Cardiac muscle cell (in vitro differentiated cells and primary cell): ENCODE results near the gene SHLD1. TPM values are rescaled to one million over a fixed set of nuclear protein-coding genes. Genes with fewer than 3 reads are reported as not detected.
"Not testable (repeated sequence)": the region's sequence is repeated elsewhere in the genome, so short reads cannot be mapped to it uniquely, and the experiment has no call there.

Experiments used
- DNase-seq, 2 donors: peaks; one replicate each; pipeline versions ENCODE4 v3.0.0 to v3.0.0-alpha.2; 2010 to 2017; ENCODE audit warnings: low read depth in 1 of 2, low spot score in 1 of 2
- H3K27ac ChIP-seq: fragments of 200-600 bp; sonication (generic); 2 replicates; pipeline ENCODE4 v1.5.1; 2016
- H3K27me3 ChIP-seq: fragments of 200-600 bp; sonication (generic); 2 replicates; pipeline ENCODE4 v1.6.0; 2016; ENCODE audit warnings: control low read depth
- H3K36me3 ChIP-seq: fragments of 200-600 bp; sonication (generic); 2 replicates; pipeline ENCODE4 v1.5.1; 2016; ENCODE audit warnings: control low read depth
- H3K4me1 ChIP-seq: fragments of 200-600 bp; sonication (generic); 2 replicates; pipeline ENCODE4 v1.8.1; 2017; ENCODE audit warnings: low read depth, mild to moderate bottlenecking, mixed run types
- H3K4me3 ChIP-seq: fragments of 200-600 bp; sonication (generic); 2 replicates; pipeline ENCODE4 v1.5.1; 2016; ENCODE audit warnings: mild to moderate bottlenecking
- H3K9me3 ChIP-seq: fragments of 200-600 bp; sonication (generic); 2 replicates; pipeline ENCODE4 v1.5.1; 2017; ENCODE audit warnings: low read depth, mild to moderate bottlenecking, control low read depth
- polyA plus RNA-seq: library from polyadenylated mRNA; unstranded; fragments of >200 nt; fragmentation: Nextera tagmentation; extraction: Ambion mirVana; gene quantifications from 2 replicates; pipeline ENCODE4 v1.2.1, GENCODE V29; 2016
- total RNA-seq: library from RNA; depleted of rRNA; stranded (reverse); fragments of >200 nt; gene quantifications from 2 replicates; pipeline ENCODE4 v1.2.3, GENCODE V29; 2016
- TF ChIP-seq, protein P1 (sequence below): IDR thresholded peaks from 2 replicates; pipeline ENCODE4 v1.5.1; 2012; ENCODE audit warnings: low read depth, mild to moderate bottlenecking, low read length

Gene SHLD1
- total and polyA plus RNA-seq, 2 experiments from 2014 or later: 3.4 to 10.9 TPM

DNA sequence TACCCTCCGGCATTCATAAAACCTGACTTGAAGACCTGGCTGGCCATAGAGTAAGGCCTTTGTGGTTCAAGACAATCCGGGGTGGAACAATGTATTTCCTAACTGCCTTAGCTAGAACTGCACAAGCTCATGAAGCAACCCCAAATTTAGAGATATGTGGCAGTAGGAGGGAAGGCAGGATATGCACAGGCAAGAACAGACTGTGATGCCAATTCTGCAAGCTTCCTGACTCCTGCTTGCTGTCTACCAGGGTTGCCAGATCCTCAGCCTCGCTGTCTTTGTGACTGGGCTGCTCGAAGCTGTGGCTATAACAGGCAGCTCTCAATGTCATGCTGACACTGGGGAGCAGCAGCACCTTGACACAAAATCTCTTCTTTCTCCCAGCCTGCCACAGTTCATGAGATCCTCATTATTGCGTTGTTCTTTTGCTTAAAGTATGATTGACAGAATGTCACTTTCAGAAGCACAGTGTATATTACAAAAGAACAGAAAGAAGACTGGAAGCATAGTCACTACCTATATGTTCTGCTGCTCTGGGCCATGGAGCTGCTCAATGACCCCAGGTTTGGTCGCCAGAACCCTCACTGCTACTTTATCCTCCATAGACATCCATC lies 18.3 kb upstream of the SHLD1 start:
- Histone ChIP-seq H3K4me1 (no peaks in the 10 kb centered on the region), H3K27ac (no peak overlapping the region), H3K27me3 (no peaks in the 10 kb centered on the region)

GRCh38 chr20:5734602-5735001 lies 15.6 kb upstream of the SHLD1 start:
- H3K36me3 ChIP-seq: no peaks in the 10 kb centered on the region

More for the DNA sequence above, 18.3 kb upstream of the SHLD1 start:
- peak in 1 of 2 donors; percentile 85 for DNase-seq
- no peak overlapping the region for H3K4me3 ChIP-seq
- TF ChIP-seq, protein P1, sequence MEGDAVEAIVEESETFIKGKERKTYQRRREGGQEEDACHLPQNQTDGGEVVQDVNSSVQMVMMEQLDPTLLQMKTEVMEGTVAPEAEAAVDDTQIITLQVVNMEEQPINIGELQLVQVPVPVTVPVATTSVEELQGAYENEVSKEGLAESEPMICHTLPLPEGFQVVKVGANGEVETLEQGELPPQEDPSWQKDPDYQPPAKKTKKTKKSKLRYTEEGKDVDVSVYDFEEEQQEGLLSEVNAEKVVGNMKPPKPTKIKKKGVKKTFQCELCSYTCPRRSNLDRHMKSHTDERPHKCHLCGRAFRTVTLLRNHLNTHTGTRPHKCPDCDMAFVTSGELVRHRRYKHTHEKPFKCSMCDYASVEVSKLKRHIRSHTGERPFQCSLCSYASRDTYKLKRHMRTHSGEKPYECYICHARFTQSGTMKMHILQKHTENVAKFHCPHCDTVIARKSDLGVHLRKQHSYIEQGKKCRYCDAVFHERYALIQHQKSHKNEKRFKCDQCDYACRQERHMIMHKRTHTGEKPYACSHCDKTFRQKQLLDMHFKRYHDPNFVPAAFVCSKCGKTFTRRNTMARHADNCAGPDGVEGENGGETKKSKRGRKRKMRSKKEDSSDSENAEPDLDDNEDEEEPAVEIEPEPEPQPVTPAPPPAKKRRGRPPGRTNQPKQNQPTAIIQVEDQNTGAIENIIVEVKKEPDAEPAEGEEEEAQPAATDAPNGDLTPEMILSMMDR: no peak
- no peaks in the 10 kb centered on the region for H3K9me3 ChIP-seq
- no peaks in the 10 kb centered on the region for H3K36me3 ChIP-seq

DNA sequence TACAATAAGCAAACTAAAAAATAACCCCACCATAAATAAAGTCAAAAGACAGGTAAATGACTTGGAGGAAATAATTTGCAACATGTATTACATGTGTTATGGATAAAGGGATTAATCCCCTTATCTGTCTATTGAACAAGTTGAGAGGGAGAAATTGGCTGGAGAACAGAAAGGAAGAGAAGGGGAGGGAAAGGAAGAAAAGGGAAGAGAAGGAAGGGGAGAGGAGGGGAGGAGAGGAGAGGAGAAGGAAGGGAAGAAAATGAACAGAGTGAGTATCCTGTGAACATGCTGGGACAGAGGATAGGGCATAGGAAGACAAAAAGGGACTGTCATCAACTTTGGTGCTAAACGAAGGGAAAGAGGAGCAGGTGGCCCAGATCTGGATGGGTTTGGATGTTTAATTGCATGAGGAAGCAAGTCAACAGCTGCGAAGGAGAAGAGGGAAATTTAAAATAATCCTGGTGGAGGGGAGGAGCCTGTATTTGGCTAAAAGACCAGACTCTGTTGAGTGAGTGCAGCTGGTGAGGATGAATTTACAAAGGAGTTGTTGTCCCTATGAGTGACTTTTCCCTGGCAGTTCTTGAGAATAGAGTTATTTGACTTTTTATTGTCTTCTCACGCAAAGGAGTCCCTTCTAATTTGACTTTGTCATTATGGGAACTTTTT lies 14.2 kb upstream of the SHLD1 start:
- H3K9me3 ChIP-seq: no peaks in the 10 kb centered on the region
- TF ChIP-seq, protein P1: no peak
- peak in 1 of 2 donors; percentile 64 for DNase-seq
- no peaks in the 10 kb centered on the region for H3K27me3 ChIP-seq
- H3K36me3 ChIP-seq: no peaks in the 10 kb centered on the region
- H3K4me3 ChIP-seq: no peak overlapping the region
- H3K4me1 ChIP-seq: no peaks in the 10 kb centered on the region
- H3K27ac ChIP-seq: no peak overlapping the region

More at GRCh38 chr20:5734602-5735001, 15.6 kb upstream of the SHLD1 start:
- Histone ChIP-seq H3K4me1 (no peaks in the 10 kb centered on the region), H3K4me3 (no peak overlapping the region), H3K27ac (no peak overlapping the region), H3K27me3 (no peaks in the 10 kb centered on the region), H3K9me3 (no peaks in the 10 kb centered on the region)
- peak in 1 of 2 donors; percentile 31 for DNase-seq
- TF ChIP-seq, protein P1: no peak

DNA sequence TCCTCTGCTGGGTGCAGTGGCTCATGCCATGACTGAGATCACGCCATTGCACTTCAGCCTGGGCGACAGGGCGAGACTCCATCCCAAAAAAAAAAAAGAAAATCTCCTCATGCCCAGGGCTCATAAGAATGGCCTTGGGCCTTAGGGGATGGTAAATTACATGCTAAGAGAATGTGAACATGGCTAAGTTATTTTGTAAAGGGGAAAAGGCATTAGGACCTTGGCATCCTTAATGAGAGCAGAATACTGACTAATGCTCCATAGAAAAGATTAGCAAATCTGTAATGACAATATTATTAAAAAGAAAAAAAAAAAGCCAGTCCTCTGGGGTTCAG lies 12.6 kb upstream of the SHLD1 start:
- TF ChIP-seq, protein P1: no peak
- Histone ChIP-seq H3K27ac (no peak overlapping the region), H3K4me3 (no peak overlapping the region), H3K4me1 (no peaks in the 10 kb centered on the region), H3K27me3 (no peaks in the 10 kb centered on the region), H3K9me3 (no peaks in the 10 kb centered on the region), H3K36me3 (no peaks in the 10 kb centered on the region)
- DNase-seq: no peak

- H3K9me3 ChIP-seq: no peaks in the 10 kb centered on the region
Observed at GRCh38 chr20:5737966-5738365, 12.2 kb upstream of the SHLD1 start.

GRCh38 chr20:5740643-5741042 lies 9.6 kb upstream of the SHLD1 start:
- not testable (repeated sequence) for H3K27me3 ChIP-seq

More at GRCh38 chr20:5737966-5738365, 12.2 kb upstream of the SHLD1 start:
- TF ChIP-seq, protein P1: no peak
- Histone ChIP-seq H3K27ac (no peak overlapping the region), H3K4me1 (no peaks in the 10 kb centered on the region), H3K36me3 (no peaks in the 10 kb centered on the region), H3K4me3 (no peak overlapping the region), H3K27me3 (no peaks in the 10 kb centered on the region)
- no peak for DNase-seq

More at GRCh38 chr20:5740643-5741042, 9.6 kb upstream of the SHLD1 start:
- not testable (repeated sequence) for H3K4me3 ChIP-seq, H3K9me3 ChIP-seq, DNase-seq, H3K36me3 ChIP-seq, H3K4me1 ChIP-seq, H3K27ac ChIP-seq
